ENCODE data around the gene KAT8. TPM values are rescaled to one million over a fixed set of nuclear protein-coding genes. Genes with fewer than 3 reads are reported as not detected.

Gene KAT8
- total and polyA plus RNA-seq, 2 of the 13 experiments (the other 11 are each of a cell fraction or from before 2014, with no cell fraction given), result 79.0 to 84.2 TPM

GRCh38 chr16:31142109-31143010 lies 24.9 kb downstream of the KAT8 start (continued):
- TF ChIP-seq, protein P1, sequence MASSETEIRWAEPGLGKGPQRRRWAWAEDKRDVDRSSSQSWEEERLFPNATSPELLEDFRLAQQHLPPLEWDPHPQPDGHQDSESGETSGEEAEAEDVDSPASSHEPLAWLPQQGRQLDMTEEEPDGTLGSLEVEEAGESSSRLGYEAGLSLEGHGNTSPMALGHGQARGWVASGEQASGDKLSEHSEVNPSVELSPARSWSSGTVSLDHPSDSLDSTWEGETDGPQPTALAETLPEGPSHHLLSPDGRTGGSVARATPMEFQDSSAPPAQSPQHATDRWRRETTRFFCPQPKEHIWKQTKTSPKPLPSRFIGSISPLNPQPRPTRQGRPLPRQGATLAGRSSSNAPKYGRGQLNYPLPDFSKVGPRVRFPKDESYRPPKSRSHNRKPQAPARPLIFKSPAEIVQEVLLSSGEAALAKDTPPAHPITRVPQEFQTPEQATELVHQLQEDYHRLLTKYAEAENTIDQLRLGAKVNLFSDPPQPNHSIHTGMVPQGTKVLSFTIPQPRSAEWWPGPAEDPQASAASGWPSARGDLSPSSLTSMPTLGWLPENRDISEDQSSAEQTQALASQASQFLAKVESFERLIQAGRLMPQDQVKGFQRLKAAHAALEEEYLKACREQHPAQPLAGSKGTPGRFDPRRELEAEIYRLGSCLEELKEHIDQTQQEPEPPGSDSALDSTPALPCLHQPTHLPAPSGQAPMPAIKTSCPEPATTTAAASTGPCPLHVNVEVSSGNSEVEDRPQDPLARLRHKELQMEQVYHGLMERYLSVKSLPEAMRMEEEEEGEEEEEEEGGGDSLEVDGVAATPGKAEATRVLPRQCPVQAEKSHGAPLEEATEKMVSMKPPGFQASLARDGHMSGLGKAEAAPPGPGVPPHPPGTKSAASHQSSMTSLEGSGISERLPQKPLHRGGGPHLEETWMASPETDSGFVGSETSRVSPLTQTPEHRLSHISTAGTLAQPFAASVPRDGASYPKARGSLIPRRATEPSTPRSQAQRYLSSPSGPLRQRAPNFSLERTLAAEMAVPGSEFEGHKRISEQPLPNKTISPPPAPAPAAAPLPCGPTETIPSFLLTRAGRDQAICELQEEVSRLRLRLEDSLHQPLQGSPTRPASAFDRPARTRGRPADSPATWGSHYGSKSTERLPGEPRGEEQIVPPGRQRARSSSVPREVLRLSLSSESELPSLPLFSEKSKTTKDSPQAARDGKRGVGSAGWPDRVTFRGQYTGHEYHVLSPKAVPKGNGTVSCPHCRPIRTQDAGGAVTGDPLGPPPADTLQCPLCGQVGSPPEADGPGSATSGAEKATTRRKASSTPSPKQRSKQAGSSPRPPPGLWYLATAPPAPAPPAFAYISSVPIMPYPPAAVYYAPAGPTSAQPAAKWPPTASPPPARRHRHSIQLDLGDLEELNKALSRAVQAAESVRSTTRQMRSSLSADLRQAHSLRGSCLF (CRISPR knock-in tag; IDR thresholded peaks at IDR 0.05; ENCODE audit: borderline replicate concordance), result no peak
- TF ChIP-seq CHCHD3 (CRISPR knock-in tag; IDR thresholded peaks at IDR 0.05) (no peak; the same call in 1 of the 2 replicates), ZNF782 (CRISPR knock-in tag; IDR thresholded peaks at IDR 0.05; ENCODE audit: borderline replicate concordance) (no peak), ZNF274 (CRISPR knock-in tag; IDR thresholded peaks at IDR 0.05) (peak; percentile 77), CBX1 (IDR thresholded peaks at IDR 0.05; ENCODE audit: low read depth) (peak; percentile 78), ZSCAN12 (CRISPR knock-in tag; IDR thresholded peaks at IDR 0.05) (no peak), ZNF549 (CRISPR knock-in tag; IDR thresholded peaks at IDR 0.05) (no peak), POGZ (CRISPR knock-in tag; IDR thresholded peaks at IDR 0.05) (peak; percentile 66; the same call in 1 of the 2 replicates), PAWR (CRISPR knock-in tag; IDR thresholded peaks at IDR 0.05; ENCODE audit: borderline replicate concordance) (no peak), ZFP36L1 (CRISPR knock-in tag; IDR thresholded peaks at IDR 0.05) (peak; percentile 96), ZNF432 (CRISPR knock-in tag; IDR thresholded peaks at IDR 0.05; ENCODE audit: borderline replicate concordance) (no peak), RFX5 (IDR thresholded peaks at IDR 0.05; ENCODE audit: low read depth, low read length) (0 out of 2 replicates have a peak, but pooled peaks have one; percentile 13), MXD4 (CRISPR knock-in tag; IDR thresholded peaks at IDR 0.05) (peak; percentile 92), TBX3 (IDR thresholded peaks at IDR 0.05; ENCODE audit: borderline replicate concordance) (no peak), SKI (IDR thresholded peaks at IDR 0.05; ENCODE audit: partially characterized antibody) (peak; percentile 60), SATB2 (CRISPR knock-in tag; IDR thresholded peaks at IDR 0.05) (no peak), RCOR2 (CRISPR knock-in tag; IDR thresholded peaks at IDR 0.05) (no peak), ZNF550 (CRISPR knock-in tag; IDR thresholded peaks at IDR 0.05; ENCODE audit: borderline replicate concordance) (no peak), ZNF326 (CRISPR knock-in tag; IDR thresholded peaks at IDR 0.05; ENCODE audit: borderline replicate concordance) (no peak), ZBTB4 (CRISPR knock-in tag; IDR thresholded peaks at IDR 0.05; ENCODE audit: borderline replicate concordance) (no peak)

All from HepG2 (cell line).